ENCODE results near the gene SERPINA5. TPM values are rescaled to one million over a fixed set of nuclear protein-coding genes. Genes with fewer than 3 reads are reported as not detected.
"Not testable (repeated sequence)": the region's sequence is repeated elsewhere in the genome, so short reads cannot be mapped to it uniquely, and the experiment has no call there.

The SERPINA5 gene
- total RNA-seq, 2 experiments from 2014 or later: not detected

DNA sequence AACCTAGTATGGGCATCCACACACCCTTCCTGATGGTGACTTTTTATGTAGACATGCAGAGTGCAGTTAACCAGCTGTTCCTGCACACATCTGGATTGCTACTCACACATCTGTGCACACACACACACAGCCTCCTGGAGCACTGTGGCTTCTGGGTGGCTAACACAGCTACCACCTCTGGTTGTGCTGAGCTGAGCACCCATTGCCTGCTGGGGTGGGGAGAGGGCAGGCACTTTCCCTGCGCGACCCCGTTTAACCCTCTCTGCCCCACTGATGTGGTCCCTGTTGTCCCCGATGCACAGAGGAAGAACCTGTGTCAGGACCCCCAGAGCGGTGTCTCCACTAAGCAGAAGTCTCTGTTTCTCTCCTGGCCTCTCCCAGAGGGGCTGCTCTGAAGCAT is 16.6 kb downstream of the SERPINA5 start:
- ChIA-PET CTCF (no interaction called here), POLR2A (no interaction called here)

DNA sequence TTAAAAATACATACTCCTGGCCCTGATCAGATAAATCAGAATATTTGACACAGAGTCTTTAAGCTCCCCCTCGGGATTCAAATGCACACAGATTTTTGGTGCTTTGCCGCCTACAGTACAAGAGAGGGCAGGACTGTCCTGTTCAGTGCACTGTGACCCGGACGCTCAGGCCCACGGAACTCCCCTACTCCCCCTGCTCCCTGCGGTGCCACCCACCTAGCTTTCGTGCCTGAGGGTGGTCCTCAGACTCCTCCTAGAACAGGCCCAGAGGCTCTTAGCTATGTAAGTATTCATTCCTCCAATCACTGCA is 17.2 kb downstream of the SERPINA5 start:
- ChIA-PET POLR2A (interaction anchor here (0.7 kb wide), 1 partner anchor 12 kb away, joined by 8 read pairs; no protein-coding TSS in a partner anchor), CTCF (no interaction called here)

DNA sequence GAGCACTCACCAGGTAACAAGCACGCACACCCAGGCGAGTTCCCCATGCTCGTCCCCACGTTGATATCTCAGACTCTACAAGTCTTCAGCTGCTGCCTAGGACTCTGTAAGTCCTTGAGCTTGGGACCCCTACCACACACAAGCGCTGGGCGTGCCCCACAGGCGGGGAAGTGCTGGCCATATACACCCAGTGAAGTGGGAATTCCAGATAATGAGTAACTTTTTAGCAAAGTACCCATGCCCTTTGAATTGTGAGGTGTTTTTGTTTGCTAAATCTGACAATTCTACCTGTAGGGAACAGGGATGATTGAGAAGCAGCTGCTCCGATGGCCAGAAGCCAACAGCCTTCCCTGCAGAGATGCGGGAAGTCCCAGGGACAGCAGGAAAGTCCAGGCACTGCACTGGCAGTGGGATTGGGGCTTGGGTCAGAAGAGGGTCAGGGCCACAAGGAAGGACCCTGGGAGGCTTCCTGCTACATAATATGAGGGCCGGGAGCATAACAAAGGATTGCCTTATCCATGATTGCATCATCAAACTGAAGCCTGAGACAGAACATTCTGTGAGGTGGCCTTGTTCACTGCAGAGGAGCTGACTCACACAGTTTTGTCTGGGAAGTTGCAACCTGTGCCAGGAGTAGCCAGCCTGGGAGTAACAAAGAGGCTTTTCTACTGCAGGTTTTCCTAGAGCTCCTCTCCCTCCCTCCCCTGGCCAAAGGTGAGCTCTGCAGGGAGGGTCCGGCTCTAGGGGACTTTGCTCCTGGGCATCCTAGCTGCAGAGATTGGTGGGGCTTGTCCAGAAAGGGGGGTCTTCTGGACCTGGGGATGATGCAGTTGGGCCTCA is 17.8 kb downstream of the SERPINA5 start:
- POLR2A ChIA-PET: interaction anchor here (0.7 kb wide), 1 partner anchor 12 kb away, joined by 8 read pairs; no protein-coding TSS in a partner anchor
- CTCF ChIA-PET: no interaction called here

DNA sequence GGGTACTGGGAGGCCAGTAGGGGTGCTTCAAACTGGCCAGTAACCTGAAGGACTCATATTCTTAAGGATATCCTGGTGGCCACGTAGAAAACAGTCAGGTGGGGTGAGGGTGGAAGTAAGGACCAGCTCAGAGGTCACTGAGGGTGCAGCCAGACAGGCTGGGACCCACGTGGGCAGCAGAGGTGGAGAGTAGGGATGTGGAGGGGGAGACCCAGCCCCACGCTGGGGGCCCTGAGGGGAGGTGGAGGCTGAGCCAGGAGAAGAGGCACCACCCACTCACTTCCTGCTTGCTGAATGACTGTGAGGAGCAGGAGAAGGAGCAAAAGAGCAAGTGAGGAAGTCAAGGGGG is 18.4 kb downstream of the SERPINA5 start:
- ChIA-PET CTCF (no interaction called here), POLR2A (no interaction called here)

DNA sequence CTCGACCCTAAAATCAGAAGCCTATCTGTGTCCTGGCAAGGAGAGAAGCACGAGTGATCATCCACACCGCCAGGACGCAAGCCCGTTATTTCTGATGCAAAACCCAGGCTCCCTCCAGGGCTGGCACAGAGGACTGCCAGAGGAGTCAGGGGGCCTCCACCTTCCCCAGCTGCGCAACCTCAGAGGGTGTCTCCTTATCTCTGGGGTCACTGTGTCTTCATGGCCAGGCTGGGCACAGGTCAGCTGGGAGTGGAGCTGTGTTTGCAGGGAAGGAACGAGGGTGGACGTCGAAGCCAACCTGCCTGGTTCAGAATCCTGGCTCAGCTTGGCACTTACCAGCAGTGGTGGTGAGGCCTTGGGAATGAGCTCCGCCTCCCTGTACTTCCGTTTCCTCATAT is 18.9 kb downstream of the SERPINA5 start:
- ChIA-PET CTCF (no interaction called here), POLR2A (no interaction called here)

GRCh38 chr14:94601884-94602391 is 20.7 kb downstream of the SERPINA5 start:
- POLR2A ChIA-PET: no interaction called here
- CTCF ChIA-PET: no interaction called here

DNA sequence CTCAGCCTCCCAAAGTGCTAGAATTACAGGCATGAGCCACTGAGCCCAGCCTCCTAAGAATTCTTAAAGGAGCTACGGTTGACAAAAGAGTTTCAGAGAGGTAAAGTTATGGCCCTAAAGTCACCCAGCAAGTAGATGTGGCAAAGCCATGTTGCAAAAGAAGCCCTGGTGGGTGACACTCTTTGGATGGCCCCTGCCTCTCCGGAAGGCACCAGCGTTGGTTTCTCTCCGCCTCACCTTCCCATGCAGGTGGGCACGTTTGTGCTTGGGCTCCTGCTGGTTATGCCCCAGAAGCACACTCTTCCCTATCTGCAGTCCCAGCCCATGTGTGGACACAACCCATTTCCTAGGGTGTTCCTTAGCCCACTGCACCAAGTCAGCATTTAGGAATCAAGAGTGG is 21.5 kb downstream of the SERPINA5 start:
- ChIA-PET POLR2A (no interaction called here), CTCF (no interaction called here)

DNA sequence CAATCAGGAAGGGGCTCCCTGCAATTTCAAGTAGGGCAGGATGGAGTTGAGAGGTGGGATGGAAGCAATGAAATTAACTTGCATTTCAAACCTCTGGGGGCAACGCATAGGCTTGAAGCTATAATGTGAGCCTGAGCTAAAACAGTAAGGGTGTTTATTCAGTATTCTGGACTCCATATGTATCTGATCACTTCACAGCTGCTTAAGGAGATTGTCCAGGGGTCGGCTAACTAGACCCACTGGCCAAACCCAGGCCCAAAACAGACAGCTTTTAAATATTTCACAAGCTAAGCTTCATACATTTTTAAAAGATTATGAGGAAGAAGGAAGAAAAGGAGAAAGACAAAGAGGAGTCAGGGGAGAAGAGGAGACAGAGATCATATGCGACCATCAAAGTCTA is 24.1 kb downstream of the SERPINA5 start:
- POLR2A ChIA-PET: no interaction called here
- CTCF ChIA-PET: no interaction called here

- POLR2A ChIA-PET, CTCF ChIA-PET: not testable (repeated sequence)
Measured at GRCh38 chr14:94608966-94609365, 27.7 kb downstream of the SERPINA5 start.

DNA sequence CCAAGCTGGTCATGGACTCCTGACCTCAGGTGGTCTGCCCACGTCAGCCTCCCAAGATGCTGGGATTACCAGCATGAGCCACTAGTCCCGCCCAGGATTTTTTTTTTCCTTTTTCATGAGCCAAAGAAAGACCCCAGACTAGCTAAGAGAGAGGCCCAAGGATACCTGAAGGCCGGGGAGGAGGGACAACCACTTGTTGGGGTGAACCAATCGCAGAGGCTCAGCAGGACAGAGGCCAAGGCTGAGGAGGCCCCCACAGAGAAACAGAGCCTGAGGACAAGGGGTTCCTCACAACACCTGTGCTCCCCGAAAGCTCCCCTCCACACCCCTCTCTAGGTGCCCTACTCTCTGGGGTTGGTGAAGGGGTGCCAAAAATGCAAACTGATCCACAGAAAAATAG is 30.0 kb downstream of the SERPINA5 start:
- POLR2A ChIA-PET: no interaction called here
- CTCF ChIA-PET: no interaction called here

- ChIA-PET CTCF (no interaction called here), POLR2A (no interaction called here)
Measured at GRCh38 chr14:94612174-94612573, 30.9 kb downstream of the SERPINA5 start, which contains the start of gene SERPINA3. SERPINA3 (plus strand) TSS chr14:94612391; CDS start chr14:94614442, 2,051 bp downstream.

GRCh38 chr14:94612580-94613554 is 31.6 kb downstream of the SERPINA5 start:
- POLR2A ChIA-PET: no interaction called here
- CTCF ChIA-PET: no interaction called here

- POLR2A ChIA-PET: no interaction called here
- CTCF ChIA-PET: no interaction called here
Measured at GRCh38 chr14:94613720-94614644, 32.8 kb downstream of the SERPINA5 start.

DNA sequence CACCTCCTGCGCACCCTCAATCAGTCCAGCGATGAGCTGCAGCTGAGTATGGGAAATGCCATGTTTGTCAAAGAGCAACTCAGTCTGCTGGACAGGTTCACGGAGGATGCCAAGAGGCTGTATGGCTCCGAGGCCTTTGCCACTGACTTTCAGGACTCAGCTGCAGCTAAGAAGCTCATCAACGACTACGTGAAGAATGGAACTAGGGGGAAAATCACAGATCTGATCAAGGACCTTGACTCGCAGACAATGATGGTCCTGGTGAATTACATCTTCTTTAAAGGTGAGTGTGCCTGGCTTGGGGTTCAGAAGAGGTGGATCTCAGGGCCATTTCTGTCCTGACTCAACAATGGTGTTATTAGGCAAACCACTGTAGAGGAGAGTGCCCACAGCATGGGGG is 33.6 kb downstream of the SERPINA5 start:
- ChIA-PET POLR2A (no interaction called here), CTCF (no interaction called here)

DNA sequence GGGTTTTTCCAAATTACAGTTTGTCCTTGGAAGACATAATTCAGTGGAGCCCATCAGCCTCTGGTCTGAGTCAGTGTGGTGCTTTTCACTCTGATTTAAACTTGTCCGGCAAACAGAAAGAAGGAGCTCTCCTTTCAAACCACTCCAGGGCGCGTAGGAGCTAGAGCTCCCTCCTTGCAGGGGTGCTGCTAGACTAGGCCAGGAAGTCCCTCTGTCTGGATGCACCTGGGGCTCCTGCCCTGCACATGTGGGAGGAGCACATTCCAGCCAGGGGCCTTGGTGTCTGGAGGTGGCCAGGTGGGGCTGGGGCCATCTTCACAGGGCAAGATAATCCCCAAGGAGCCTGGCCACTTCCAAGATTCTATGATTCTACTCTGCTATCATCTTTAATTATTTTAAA is 34.0 kb downstream of the SERPINA5 start:
- ChIA-PET POLR2A (no interaction called here), CTCF (no interaction called here)

- ChIA-PET POLR2A (no interaction called here), CTCF (no interaction called here)
Measured at GRCh38 chr14:94615823-94616570, 34.8 kb downstream of the SERPINA5 start.

GRCh38 chr14:94617366-94617941 is 36.2 kb downstream of the SERPINA5 start:
- ChIA-PET POLR2A (no interaction called here), CTCF (no interaction called here)

DNA sequence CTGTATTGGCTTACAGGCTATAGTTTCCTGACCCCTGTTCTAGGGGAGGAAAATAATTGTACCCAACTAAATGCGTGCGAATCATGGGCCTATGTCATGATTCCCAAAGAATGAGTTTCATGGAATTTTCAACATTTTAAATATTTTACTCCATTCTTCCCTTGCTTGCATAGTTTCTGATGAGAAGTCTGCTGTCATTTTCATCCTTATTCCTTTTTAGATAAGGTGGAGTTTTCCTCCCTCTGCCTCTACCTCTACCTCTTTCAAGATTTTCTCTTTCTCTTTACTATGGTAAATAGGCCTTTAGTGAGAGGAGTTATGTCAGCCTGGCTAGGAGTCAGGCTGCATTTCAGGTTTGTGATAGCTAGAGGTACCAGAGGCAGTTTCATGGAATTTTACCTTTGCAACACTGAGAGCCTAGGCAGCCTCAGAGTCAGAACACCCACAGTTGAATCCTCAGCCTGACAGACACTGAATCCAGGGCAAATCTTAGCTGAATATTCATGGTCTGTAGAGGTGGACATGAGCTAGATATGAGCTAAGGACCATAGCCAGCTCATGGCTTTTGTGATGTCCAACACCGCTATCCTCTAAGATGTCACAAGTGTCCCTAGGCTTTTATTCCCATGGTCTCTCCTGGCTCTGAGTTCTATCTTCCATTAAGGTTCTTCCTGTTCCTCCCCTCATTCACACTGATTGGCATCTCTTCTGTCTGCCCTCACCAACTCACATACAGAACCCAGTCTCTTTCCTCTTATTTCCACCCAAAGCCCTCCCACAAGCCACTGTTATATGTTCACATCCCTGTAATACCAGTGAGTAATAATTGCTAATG is 37.0 kb downstream of the SERPINA5 start:
- CTCF ChIA-PET: no interaction called here
- POLR2A ChIA-PET: no interaction called here
